ENCODE data around the gene GNB1.
"Not testable (repeated sequence)": the region's sequence is repeated elsewhere in the genome, so short reads cannot be mapped to it uniquely, and the experiment has no call there.

The GNB1 gene

GRCh38 chr1:1889847-1890505, 911 bp downstream of the GNB1 start:
- no peak for DNase-seq (ENCODE audit: low spot score)

- DNase-seq (ENCODE audit: low spot score), result no peak
Observed at GRCh38 chr1:1889090-1889750, 1.7 kb downstream of the GNB1 start.

GRCh38 chr1:1883890-1884289, 7.0 kb downstream of the GNB1 start:
- DNase-seq (ENCODE audit: low spot score), result not testable (repeated sequence)

GRCh38 chr1:1883092-1883873, 7.6 kb downstream of the GNB1 start:
- no peak for DNase-seq (ENCODE audit: low spot score)

GRCh38 chr1:1881727-1882126, 9.2 kb downstream of the GNB1 start:
- DNase-seq (ENCODE audit: low spot score), result no peak

GRCh38 chr1:1880617-1881312, 10.1 kb downstream of the GNB1 start:
- no peak for DNase-seq (ENCODE audit: low spot score)

GRCh38 chr1:1879942-1880341, 10.9 kb downstream of the GNB1 start:
- no peak for DNase-seq (ENCODE audit: low spot score)

- no peak for DNase-seq (ENCODE audit: low spot score)
Observed at GRCh38 chr1:1877865-1878436, 12.9 kb downstream of the GNB1 start.

- DNase-seq (ENCODE audit: low spot score), result no peak
Observed at GRCh38 chr1:1876335-1876930, 14.5 kb downstream of the GNB1 start.

GRCh38 chr1:1875932-1876331, 15.0 kb downstream of the GNB1 start:
- no peak for DNase-seq (ENCODE audit: low spot score)

- DNase-seq (ENCODE audit: low spot score), result no peak
Observed at GRCh38 chr1:1874901-1875300, 16.0 kb downstream of the GNB1 start.

- DNase-seq (ENCODE audit: low spot score), result no peak
Observed at GRCh38 chr1:1873186-1873585, 17.7 kb downstream of the GNB1 start.

GRCh38 chr1:1872329-1872994, 18.4 kb downstream of the GNB1 start:
- no peak for DNase-seq (ENCODE audit: low spot score)

GRCh38 chr1:1869469-1869868, 21.4 kb downstream of the GNB1 start:
- DNase-seq (ENCODE audit: low spot score), result no peak

GRCh38 chr1:1867164-1867563, 23.7 kb downstream of the GNB1 start:
- DNase-seq (ENCODE audit: low spot score), result no peak

GRCh38 chr1:1862905-1863547, 27.9 kb downstream of the GNB1 start:
- no peak for DNase-seq (ENCODE audit: low spot score)

GRCh38 chr1:1861761-1862310, 29.1 kb downstream of the GNB1 start:
- DNase-seq (ENCODE audit: low spot score), result not testable (repeated sequence)

GRCh38 chr1:1861339-1861730, 29.6 kb downstream of the GNB1 start:
- DNase-seq (ENCODE audit: low spot score), result no peak

- not testable (repeated sequence) for DNase-seq (ENCODE audit: low spot score)
Observed at GRCh38 chr1:1859970-1860697, 30.8 kb downstream of the GNB1 start.
